H1 (cell line): Measurements from ENCODE around the gene ADGRE2. TPM values are rescaled to one million over a fixed set of nuclear protein-coding genes. Genes with fewer than 3 reads are reported as not detected.

Source experiments
- ATF2 ChIP-seq: IDR thresholded peaks from 2 replicates; pipeline ENCODE4 v1.6.1; 2012; ENCODE audit warnings: low read length, inconsistent platforms
- E2F6 ChIP-seq: IDR thresholded peaks from 2 replicates; pipeline ENCODE4 v1.6.1; 2012; ENCODE audit warnings: inconsistent platforms
- EGR1 ChIP-seq: IDR thresholded peaks from 2 replicates; pipeline ENCODE4 v1.6.1; 2011; ENCODE audit warnings: low read depth, low read length, borderline replicate concordance
- MAFK ChIP-seq: IDR thresholded peaks from 2 replicates; pipeline ENCODE4 v1.6.1; 2012; ENCODE audit warnings: low read depth, mild to moderate bottlenecking, improper control_type of control experiment, low read length
- RNF2 ChIP-seq: fragments of 200-900, 300-1000 bp; sonication (generic); IDR thresholded peaks from 2 replicates; pipeline ENCODE4 v1.7.1; 2016; ENCODE audit warnings: borderline replicate concordance, low read depth, mild to moderate bottlenecking, antibody characterized with exemption, low read length; ENCODE audit not compliant: poor library complexity, severe bottlenecking; ENCODE audit errors: missing control alignments
- TCF12 ChIP-seq: IDR thresholded peaks from 2 replicates; pipeline ENCODE4 v1.6.1; 2011; ENCODE audit warnings: low read depth, mild to moderate bottlenecking, low read length
- polyA plus RNA-seq, 7 experiments: library from polyadenylated mRNA; depleted of rRNA in 3 of 7; stranded (reverse) in 5 of 7; unstranded in 2 of 7; fragments of >200 nt in 5 of 7; fragments of 200-250 nt in 2 of 7; gene quantifications; 1 replicate in 5 of 7; 2 replicates in 1 of 7; 4 replicates in 1 of 7; pipeline versions ENCODE4 v1.2.1 to v1.2.3, GENCODE V29; 2011 to 2013; ENCODE audit warnings: missing spikeins in 2 of 7, mixed read lengths in 2 of 7
- total RNA-seq: library from RNA; stranded (reverse); fragmentation: NEBNext Ultra II Directional; extraction: Animal tissue kit (Norgen Biotek cat#: 25700); gene quantifications from 2 replicates; pipeline ENCODE4 v1.2.1, GENCODE V29; 2021
- TF ChIP-seq, protein P1 (sequence below): IDR thresholded peaks from 2 replicates; pipeline ENCODE4 v1.6.1; 2011; ENCODE audit warnings: low read depth, mild to moderate bottlenecking, low read length; ENCODE audit not compliant: insufficient read depth

ADGRE2 gene
- total and polyA plus RNA-seq, 2 of the 8 experiments (the other 6 are each of a cell fraction or from before 2014, with no cell fraction given) = 2.0 to 4.5 TPM

DNA sequence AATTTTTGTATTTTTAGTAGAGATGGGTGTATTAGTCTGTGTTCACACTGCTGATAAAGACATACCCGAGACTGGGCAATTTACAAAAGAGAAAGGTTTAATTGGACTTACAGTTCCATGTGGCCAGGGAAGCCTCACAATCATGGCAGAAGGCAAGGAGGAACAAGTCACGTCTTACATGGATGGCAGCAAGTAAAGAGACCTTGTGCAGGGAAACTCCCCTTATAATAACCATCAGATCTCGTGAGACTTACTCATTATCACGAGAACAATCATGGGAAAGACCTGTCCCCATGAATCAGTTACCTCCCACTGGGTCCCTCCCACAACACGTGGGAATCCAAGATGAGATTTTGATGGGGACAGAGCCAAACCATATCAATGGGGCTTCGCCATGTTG lies 73.9 kb downstream of the ADGRE2 start (continued):
- TF ChIP-seq, protein P1, sequence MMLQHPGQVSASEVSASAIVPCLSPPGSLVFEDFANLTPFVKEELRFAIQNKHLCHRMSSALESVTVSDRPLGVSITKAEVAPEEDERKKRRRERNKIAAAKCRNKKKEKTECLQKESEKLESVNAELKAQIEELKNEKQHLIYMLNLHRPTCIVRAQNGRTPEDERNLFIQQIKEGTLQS = no peak
- TF ChIP-seq E2F6 (no peak), EGR1 (no peak), RNF2 (no peak), ATF2 (no peak), MAFK (no peak), TCF12 (no peak)
